SK-N-SH treated with all-trans-retinoic acid at 6 μM for 48 hours (cell line): Measurements from ENCODE around the gene EFCAB9.

Experiments
- ARNTL ChIP-seq: fragments of 450-650 bp; formaldehyde crosslinking; IDR thresholded peaks from 2 replicates; pipeline ENCODE4 v1.5.0; 2020; ENCODE audit warnings: low read depth, mild to moderate bottlenecking, moderate library complexity, borderline replicate concordance
- CSDC2 ChIP-seq: fragments of 250-450 bp; sonication (Bioruptor Pico); IDR thresholded peaks from 2 replicates; pipeline ENCODE4 v1.5.0; 2020; ENCODE audit warnings: mild to moderate bottlenecking, moderate library complexity
- CSRNP3 ChIP-seq: fragments of 250-450 bp; sonication (Bioruptor Pico); IDR thresholded peaks from 2 replicates; pipeline ENCODE4 v1.5.1; 2021; ENCODE audit warnings: mild to moderate bottlenecking, moderate library complexity
- GLIS3 ChIP-seq: fragments of 250-450 bp; sonication (Bioruptor Pico); IDR thresholded peaks from 2 replicates; pipeline ENCODE4 v1.5.0; 2020; ENCODE audit warnings: mild to moderate bottlenecking, moderate library complexity
- OSR1 ChIP-seq: fragments of 250-450 bp; sonication (Bioruptor Pico); IDR thresholded peaks from 2 replicates; pipeline ENCODE4 v1.8.0; 2022; ENCODE audit warnings: moderate library complexity, mild to moderate bottlenecking, inconsistent platforms
- PATZ1 ChIP-seq: fragments of 250-450 bp; sonication (Bioruptor Pico); IDR thresholded peaks from 2 replicates; pipeline ENCODE4 v1.8.0; 2020; ENCODE audit warnings: mild to moderate bottlenecking, moderate library complexity, borderline replicate concordance
- POU6F1 ChIP-seq: fragments of 250-450 bp; sonication (Bioruptor Pico); IDR thresholded peaks from 2 replicates; pipeline ENCODE4 v1.8.0; 2021; ENCODE audit warnings: low read depth, mild to moderate bottlenecking, moderate library complexity, borderline replicate concordance
- SNAI2 ChIP-seq: fragments of 250-450 bp; sonication (Bioruptor Pico); IDR thresholded peaks from 2 replicates; pipeline ENCODE4 v1.5.0; 2020; ENCODE audit warnings: mild to moderate bottlenecking, moderate library complexity
- ZC3H10 ChIP-seq: fragments of 250-450 bp; sonication (Bioruptor Pico); IDR thresholded peaks from 2 replicates; pipeline ENCODE4 v1.5.1; 2021; ENCODE audit warnings: mild to moderate bottlenecking, moderate library complexity
- ZFP30 ChIP-seq: fragments of 450-650 bp; formaldehyde crosslinking; IDR thresholded peaks from 2 replicates; pipeline ENCODE4 v1.5.0; 2022; ENCODE audit warnings: mild to moderate bottlenecking, moderate library complexity

- TF ChIP-seq ZC3H10: no peak
- no peak for TF ChIP-seq POU6F1 (CRISPR knock-in tag)
- TF ChIP-seq CSRNP3 (CRISPR knock-in tag): no peak
- TF ChIP-seq ZFP30 (CRISPR knock-in tag): no peak
- TF ChIP-seq PATZ1 (CRISPR knock-in tag): no peak
- no peak for TF ChIP-seq OSR1 (CRISPR knock-in tag)
- no peak for TF ChIP-seq ARNTL (CRISPR knock-in tag)
- TF ChIP-seq CSDC2: no peak
- no peak for TF ChIP-seq SNAI2 (CRISPR knock-in tag)
- TF ChIP-seq GLIS3 (CRISPR knock-in tag): no peak
Observed at GRCh38 chr5:172182291-172182690, 11.7 kb upstream of the EFCAB9 start.
